ENCODE measurements around the gene DMBT1. TPM values are rescaled to one million over a fixed set of nuclear protein-coding genes. Genes with fewer than 3 reads are reported as not detected.

Gene DMBT1
- polyA plus RNA-seq, 1 donor (not counting 4 experiments of a cell fraction or from before 2014, with no cell fraction given), result 0.04 TPM

- no peaks in the 10 kb centered on the region for H3K9me1 ChIP-seq (ENCODE audit: control insufficient read depth, extremely low read depth, insufficient read depth, low read length)
- no peak overlapping the region for H3K27ac ChIP-seq (ENCODE audit: control insufficient read depth, insufficient read depth, low read length)
- no peaks in the 10 kb centered on the region for H3K36me3 ChIP-seq (ENCODE audit: control insufficient read depth in 2 of 2, extremely low read depth in 1 of 2, insufficient read depth in 2 of 2, low read length in 2 of 2)
- DNase-seq (ENCODE audit: low read depth, low spot score) (no peak), FAIRE-seq (no peak)
- no peak overlapping the region for H3K9ac ChIP-seq (ENCODE audit: control insufficient read depth, extremely low read depth, insufficient read depth, low read length)
- no peaks in the 10 kb centered on the region for H3K4me1 ChIP-seq (ENCODE audit: control insufficient read depth, extremely low read depth, insufficient read depth, low read length)
- no peak overlapping the region for H3K4me3 ChIP-seq (ENCODE audit: control insufficient read depth in 2 of 3, extremely low read depth in 1 of 3, insufficient read depth in 2 of 3, low read depth in 1 of 3, low read length in 3 of 3)
- no peak overlapping the region for H2AFZ ChIP-seq (ENCODE audit: control insufficient read depth, low read length)
- H3K9me3 ChIP-seq (ENCODE audit: control insufficient read depth, low read depth, low read length), result no peaks in the 10 kb centered on the region
- dilution Hi-C loops (cut with MboI; ENCODE audit: extremely low pct_ligation_motif_present, low sequenced_read_pairs), result loop anchor here (25.0 kb wide), 1 partner anchor 187 kb away; no protein-coding TSS in a partner anchor
- TF ChIP-seq, protein P1, sequence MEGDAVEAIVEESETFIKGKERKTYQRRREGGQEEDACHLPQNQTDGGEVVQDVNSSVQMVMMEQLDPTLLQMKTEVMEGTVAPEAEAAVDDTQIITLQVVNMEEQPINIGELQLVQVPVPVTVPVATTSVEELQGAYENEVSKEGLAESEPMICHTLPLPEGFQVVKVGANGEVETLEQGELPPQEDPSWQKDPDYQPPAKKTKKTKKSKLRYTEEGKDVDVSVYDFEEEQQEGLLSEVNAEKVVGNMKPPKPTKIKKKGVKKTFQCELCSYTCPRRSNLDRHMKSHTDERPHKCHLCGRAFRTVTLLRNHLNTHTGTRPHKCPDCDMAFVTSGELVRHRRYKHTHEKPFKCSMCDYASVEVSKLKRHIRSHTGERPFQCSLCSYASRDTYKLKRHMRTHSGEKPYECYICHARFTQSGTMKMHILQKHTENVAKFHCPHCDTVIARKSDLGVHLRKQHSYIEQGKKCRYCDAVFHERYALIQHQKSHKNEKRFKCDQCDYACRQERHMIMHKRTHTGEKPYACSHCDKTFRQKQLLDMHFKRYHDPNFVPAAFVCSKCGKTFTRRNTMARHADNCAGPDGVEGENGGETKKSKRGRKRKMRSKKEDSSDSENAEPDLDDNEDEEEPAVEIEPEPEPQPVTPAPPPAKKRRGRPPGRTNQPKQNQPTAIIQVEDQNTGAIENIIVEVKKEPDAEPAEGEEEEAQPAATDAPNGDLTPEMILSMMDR (optimal IDR thresholded peaks at IDR 0.05 in 1 of 3, IDR thresholded peaks at IDR 0.05 in 1 of 3, conservative IDR thresholded peaks at IDR 0.05 in 1 of 3; ENCODE audit: extremely low read depth in 1 of 3, insufficient read depth in 2 of 3, low read length in 3 of 3), result peak; percentile 27 to 44 (median 37)
- TF ChIP-seq EZH2 (IDR thresholded peaks at IDR 0.05; ENCODE audit: low read length), result no peak
- H3K4me2 ChIP-seq (ENCODE audit: control insufficient read depth, extremely low read depth, insufficient read depth, low read depth, low read length), result no peak overlapping the region
- no peaks in the 10 kb centered on the region for H3K79me2 ChIP-seq (ENCODE audit: control insufficient read depth, insufficient read depth, low read length)
- H4K20me1 ChIP-seq (ENCODE audit: control insufficient read depth, extremely low read depth, insufficient read depth, low read length), result no peaks in the 10 kb centered on the region
- peaks cover 7% of the 10 kb centered on the region for H3K27me3 ChIP-seq (ENCODE audit: control insufficient read depth, extremely low read depth, insufficient read depth, low read length)
These were observed 34.8 kb upstream of the DMBT1 start for GRCh38 chr10:122525788-122526187.

DNA sequence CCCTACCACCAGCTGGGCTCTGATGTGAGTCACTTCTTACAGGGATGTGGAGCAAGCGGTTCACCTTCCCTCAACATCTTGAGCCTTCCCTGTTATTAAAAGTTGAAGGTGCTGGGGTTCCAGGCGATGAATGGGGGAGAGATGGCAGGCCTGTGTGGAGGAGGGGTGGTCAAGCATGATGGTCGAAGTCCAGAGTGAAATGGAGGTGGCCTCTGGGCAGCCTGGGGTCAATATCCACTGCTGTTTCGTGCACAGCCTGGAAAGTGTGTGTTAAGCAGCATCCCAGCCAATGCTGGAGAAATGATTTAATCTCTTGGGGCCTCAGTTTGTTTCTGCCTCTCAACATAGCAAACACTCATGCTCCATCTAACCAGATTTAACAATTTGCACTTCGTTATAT is 33.7 kb upstream of the DMBT1 start:
- DNase-seq (ENCODE audit: low read depth, low spot score), result no peak
- H3K9ac ChIP-seq (ENCODE audit: control insufficient read depth, extremely low read depth, insufficient read depth, low read length), result no peak overlapping the region
- H3K4me2 ChIP-seq (ENCODE audit: control insufficient read depth, extremely low read depth, insufficient read depth, low read depth, low read length), result no peak overlapping the region
- H4K20me1 ChIP-seq (ENCODE audit: control insufficient read depth, extremely low read depth, insufficient read depth, low read length), result no peaks in the 10 kb centered on the region
- no peak for FAIRE-seq
- TF ChIP-seq, protein P1 (optimal IDR thresholded peaks at IDR 0.05 in 1 of 3, IDR thresholded peaks at IDR 0.05 in 1 of 3, conservative IDR thresholded peaks at IDR 0.05 in 1 of 3; ENCODE audit: extremely low read depth in 1 of 3, insufficient read depth in 2 of 3, low read length in 3 of 3), result no peak
- no peak for TF ChIP-seq EZH2 (IDR thresholded peaks at IDR 0.05; ENCODE audit: low read length)
- H3K36me3 ChIP-seq (ENCODE audit: control insufficient read depth in 2 of 2, extremely low read depth in 1 of 2, insufficient read depth in 2 of 2, low read length in 2 of 2), result no peaks in the 10 kb centered on the region
- H3K9me3 ChIP-seq (ENCODE audit: control insufficient read depth, low read depth, low read length), result no peaks in the 10 kb centered on the region
- dilution Hi-C loops (cut with MboI; ENCODE audit: extremely low pct_ligation_motif_present, low sequenced_read_pairs), result loop anchor here (25.0 kb wide), 1 partner anchor 185 kb away; no protein-coding TSS in a partner anchor
- H2AFZ ChIP-seq (ENCODE audit: control insufficient read depth, low read length), result no peak overlapping the region
- H3K27ac ChIP-seq (ENCODE audit: control insufficient read depth, insufficient read depth, low read length), result no peak overlapping the region
- no peaks in the 10 kb centered on the region for H3K9me1 ChIP-seq (ENCODE audit: control insufficient read depth, extremely low read depth, insufficient read depth, low read length)
- H3K4me1 ChIP-seq (ENCODE audit: control insufficient read depth, extremely low read depth, insufficient read depth, low read length), result no peaks in the 10 kb centered on the region
- no peak overlapping the region for H3K4me3 ChIP-seq (ENCODE audit: control insufficient read depth in 2 of 3, extremely low read depth in 1 of 3, insufficient read depth in 2 of 3, low read depth in 1 of 3, low read length in 3 of 3)
- no peaks in the 10 kb centered on the region for H3K79me2 ChIP-seq (ENCODE audit: control insufficient read depth, insufficient read depth, low read length)
- peaks cover 8% of the 10 kb centered on the region for H3K27me3 ChIP-seq (ENCODE audit: control insufficient read depth, extremely low read depth, insufficient read depth, low read length)

Measured in keratinocyte (primary cell).